ENCODE data around the gene SPRED2.

- TF ChIP-seq, protein P1, sequence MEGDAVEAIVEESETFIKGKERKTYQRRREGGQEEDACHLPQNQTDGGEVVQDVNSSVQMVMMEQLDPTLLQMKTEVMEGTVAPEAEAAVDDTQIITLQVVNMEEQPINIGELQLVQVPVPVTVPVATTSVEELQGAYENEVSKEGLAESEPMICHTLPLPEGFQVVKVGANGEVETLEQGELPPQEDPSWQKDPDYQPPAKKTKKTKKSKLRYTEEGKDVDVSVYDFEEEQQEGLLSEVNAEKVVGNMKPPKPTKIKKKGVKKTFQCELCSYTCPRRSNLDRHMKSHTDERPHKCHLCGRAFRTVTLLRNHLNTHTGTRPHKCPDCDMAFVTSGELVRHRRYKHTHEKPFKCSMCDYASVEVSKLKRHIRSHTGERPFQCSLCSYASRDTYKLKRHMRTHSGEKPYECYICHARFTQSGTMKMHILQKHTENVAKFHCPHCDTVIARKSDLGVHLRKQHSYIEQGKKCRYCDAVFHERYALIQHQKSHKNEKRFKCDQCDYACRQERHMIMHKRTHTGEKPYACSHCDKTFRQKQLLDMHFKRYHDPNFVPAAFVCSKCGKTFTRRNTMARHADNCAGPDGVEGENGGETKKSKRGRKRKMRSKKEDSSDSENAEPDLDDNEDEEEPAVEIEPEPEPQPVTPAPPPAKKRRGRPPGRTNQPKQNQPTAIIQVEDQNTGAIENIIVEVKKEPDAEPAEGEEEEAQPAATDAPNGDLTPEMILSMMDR (IDR thresholded peaks at IDR 0.05): no peak
- no peak for TF ChIP-seq ZFX (IDR thresholded peaks at IDR 0.05; ENCODE audit: borderline replicate concordance)
Measured at GRCh38 chr2:65416945-65417344, 15.5 kb downstream of the SPRED2 start.

Measured in 22Rv1 (cell line).